AG10803 (cell line): ENCODE data around the gene OR51T1.

ENCODE experiments used
- DNase-seq: peaks from one replicate; pipeline ENCODE4 v3.0.0; 2010; ENCODE audit warnings: low read depth
- H3K4me3 ChIP-seq: 2 replicates; pipeline ENCODE4 v1.5.1; 2011; ENCODE audit warnings: mild to moderate bottlenecking, low read length, control low read depth
- CTCF ChIP-seq: conservative IDR thresholded peaks from 2 replicates; pipeline ENCODE4 v1.5.1; 2011; ENCODE audit warnings: mild to moderate bottlenecking, low read length, control low read depth, inconsistent platforms

Gene OR51T1

GRCh38 chr11:4865855-4866254, 15.8 kb upstream of the OR51T1 start:
- no peak overlapping the region for H3K4me3 ChIP-seq
- DNase-seq = no peak
- TF ChIP-seq CTCF = no peak

GRCh38 chr11:4881188-4881587, 512 bp upstream of the OR51T1 start:
- no peak for DNase-seq
- TF ChIP-seq CTCF = no peak
- no peak overlapping the region for H3K4me3 ChIP-seq

- no peak for DNase-seq
- H3K4me3 ChIP-seq = no peak overlapping the region
- no peak for TF ChIP-seq CTCF
Measured at GRCh38 chr11:4882543-4882942, 843 bp downstream of the OR51T1 start.

GRCh38 chr11:4884361-4884760, 2.7 kb downstream of the OR51T1 start:
- no peak for DNase-seq
- TF ChIP-seq CTCF = no peak

GRCh38 chr11:4886186-4886585, 4.5 kb downstream of the OR51T1 start:
- no peak for TF ChIP-seq CTCF
- no peak overlapping the region for H3K4me3 ChIP-seq

More at GRCh38 chr11:4884361-4884760, 2.7 kb downstream of the OR51T1 start:
- no peak overlapping the region for H3K4me3 ChIP-seq

GRCh38 chr11:4887591-4887990, 5.9 kb downstream of the OR51T1 start:
- TF ChIP-seq CTCF = no peak
- no peak for DNase-seq

More at GRCh38 chr11:4886186-4886585, 4.5 kb downstream of the OR51T1 start:
- no peak for DNase-seq

GRCh38 chr11:4890279-4890678, 8.6 kb downstream of the OR51T1 start:
- H3K4me3 ChIP-seq = no peak overlapping the region
- DNase-seq = no peak
- TF ChIP-seq CTCF = no peak

More at GRCh38 chr11:4887591-4887990, 5.9 kb downstream of the OR51T1 start:
- no peak overlapping the region for H3K4me3 ChIP-seq
